ENCODE data around the gene PSTK. TPM values are rescaled to one million over a fixed set of nuclear protein-coding genes. Genes with fewer than 3 reads are reported as not detected.
A peak's percentile ranks its signal among the peaks of the same experiment; 100 is the strongest.

PSTK gene
- total and polyA plus RNA-seq, 9 of the 15 experiments (the other 6 are each of a cell fraction or from before 2014, with no cell fraction given), result 13.2 to 49.7 (median 18.9) TPM

DNA sequence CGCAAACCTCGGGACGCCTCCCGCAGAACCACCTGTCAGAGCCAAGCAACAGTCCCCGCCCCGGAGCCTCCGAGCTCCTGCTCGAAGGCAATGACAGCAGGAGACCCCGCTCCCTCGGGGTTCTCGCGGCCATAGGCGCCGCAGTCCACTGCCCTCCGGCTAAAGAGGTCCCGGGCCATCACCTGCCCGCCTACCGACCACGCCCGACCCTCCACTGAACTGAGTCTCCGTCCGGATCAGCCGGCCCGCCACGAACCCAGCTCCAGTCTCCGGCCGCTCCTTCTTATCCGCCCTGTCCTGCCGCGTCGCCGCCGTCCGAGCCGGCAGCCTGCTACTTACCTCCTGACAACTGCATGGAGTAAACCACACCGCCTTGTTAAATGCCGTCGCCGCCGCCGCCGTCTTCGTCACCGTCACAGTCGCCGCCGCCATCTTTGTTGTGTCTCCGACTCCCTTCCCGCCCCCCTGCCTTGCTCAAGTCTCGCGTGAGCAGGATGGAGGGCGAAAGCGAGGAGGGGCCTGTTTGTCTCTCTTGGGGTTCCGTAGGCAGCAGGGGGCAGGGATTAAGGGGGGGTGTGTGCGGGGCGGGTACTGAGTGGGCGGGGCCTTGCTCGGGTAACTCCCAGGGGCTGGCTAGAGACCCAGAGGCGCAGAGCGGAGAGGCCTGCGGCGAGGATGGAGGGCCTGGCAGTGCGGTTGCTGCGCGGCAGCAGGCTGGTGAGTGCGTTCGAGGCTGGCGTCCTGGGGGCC, 28.3 kb downstream of the PSTK start, which contains the start of the genes ACADSB and IKZF5 (continued):
- TF ChIP-seq RBFOX2 (IDR thresholded peaks at IDR 0.05; ENCODE audit: low read depth, low read length) (peak; percentile 94), ETV6 (IDR thresholded peaks at IDR 0.05; ENCODE audit: borderline replicate concordance in 1 of 2, low read depth in 2 of 2, low read length in 1 of 2) (no peak), ETV6 (CRISPR knock-in tag; IDR thresholded peaks at IDR 0.05; ENCODE audit: borderline replicate concordance) (no peak), STAG1 (CRISPR knock-in tag; IDR thresholded peaks at IDR 0.05; ENCODE audit: borderline replicate concordance) (no peak), HDAC1 (IDR thresholded peaks at IDR 0.05) (peak in 1 of 2 experiments; percentile 60; a peak in 2 of 4 replicates), MXI1 (IDR thresholded peaks at IDR 0.05; ENCODE audit: low read depth, low read length) (no peak), ZNF551 (CRISPR knock-in tag; IDR thresholded peaks at IDR 0.05) (no peak), SMC3 (conservative IDR thresholded peaks at IDR 0.05; ENCODE audit: insufficient read depth, low read depth, low read length) (no peak), TBL1XR1 (IDR thresholded peaks at IDR 0.05; ENCODE audit: low read length in 2 of 2) (0 out of 4 replicates have a peak, but pooled peaks of 1 of the 2 experiments have one; percentile 47), ZNF780A (CRISPR knock-in tag; IDR thresholded peaks at IDR 0.05) (no peak), ZNF764 (CRISPR knock-in tag; IDR thresholded peaks at IDR 0.05; ENCODE audit: low read depth) (no peak), SAP30 (IDR thresholded peaks at IDR 0.05; ENCODE audit: borderline replicate concordance, insufficient read depth, low read depth, low read length, poor library complexity, severe bottlenecking) (peak; percentile 12), EP400 (IDR thresholded peaks at IDR 0.05) (peak; percentile 69; the same call in 1 of the 2 replicates), CBFA2T2 (conservative IDR thresholded peaks at IDR 0.05) (no peak), BRCA1 (IDR thresholded peaks at IDR 0.05) (no peak), BRCA1 (CRISPR knock-in tag; IDR thresholded peaks at IDR 0.05) (no peak), MTA1 (IDR thresholded peaks at IDR 0.05; ENCODE audit: borderline replicate concordance) (peak; percentile 40; the same call in 1 of the 2 replicates), GABPB1 (CRISPR knock-in tag; IDR thresholded peaks at IDR 0.05) (peak; percentile 61), ZNF79 (CRISPR knock-in tag; IDR thresholded peaks at IDR 0.05; ENCODE audit: low read depth) (no peak), GTF2F1 (IDR thresholded peaks at IDR 0.05; ENCODE audit: low read depth, low read length) (no peak), CCNT2 (IDR thresholded peaks at IDR 0.05; ENCODE audit: borderline replicate concordance, extremely low read depth, insufficient read length, low read depth, low read length) (peak; percentile 23), ZSCAN29 (IDR thresholded peaks at IDR 0.05) (no peak), FUS (optimal IDR thresholded peaks at IDR 0.05; ENCODE audit: low read depth, low read length) (no peak), DDX20 (tag; IDR thresholded peaks at IDR 0.05; ENCODE audit: low read depth) (no peak), MIER1 (IDR thresholded peaks at IDR 0.05; ENCODE audit: low read depth) (no peak), PHTF2 (CRISPR knock-in tag; IDR thresholded peaks at IDR 0.05) (no peak), ETV5 (CRISPR knock-in tag; IDR thresholded peaks at IDR 0.05; ENCODE audit: low read depth) (no peak)
- TF ChIP-seq, protein P1, sequence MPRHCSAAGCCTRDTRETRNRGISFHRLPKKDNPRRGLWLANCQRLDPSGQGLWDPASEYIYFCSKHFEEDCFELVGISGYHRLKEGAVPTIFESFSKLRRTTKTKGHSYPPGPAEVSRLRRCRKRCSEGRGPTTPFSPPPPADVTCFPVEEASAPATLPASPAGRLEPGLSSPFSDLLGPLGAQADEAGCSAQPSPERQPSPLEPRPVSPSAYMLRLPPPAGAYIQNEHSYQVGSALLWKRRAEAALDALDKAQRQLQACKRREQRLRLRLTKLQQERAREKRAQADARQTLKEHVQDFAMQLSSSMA (CRISPR knock-in tag; IDR thresholded peaks at IDR 0.05), result peak; percentile 93
- TF ChIP-seq, protein P2, sequence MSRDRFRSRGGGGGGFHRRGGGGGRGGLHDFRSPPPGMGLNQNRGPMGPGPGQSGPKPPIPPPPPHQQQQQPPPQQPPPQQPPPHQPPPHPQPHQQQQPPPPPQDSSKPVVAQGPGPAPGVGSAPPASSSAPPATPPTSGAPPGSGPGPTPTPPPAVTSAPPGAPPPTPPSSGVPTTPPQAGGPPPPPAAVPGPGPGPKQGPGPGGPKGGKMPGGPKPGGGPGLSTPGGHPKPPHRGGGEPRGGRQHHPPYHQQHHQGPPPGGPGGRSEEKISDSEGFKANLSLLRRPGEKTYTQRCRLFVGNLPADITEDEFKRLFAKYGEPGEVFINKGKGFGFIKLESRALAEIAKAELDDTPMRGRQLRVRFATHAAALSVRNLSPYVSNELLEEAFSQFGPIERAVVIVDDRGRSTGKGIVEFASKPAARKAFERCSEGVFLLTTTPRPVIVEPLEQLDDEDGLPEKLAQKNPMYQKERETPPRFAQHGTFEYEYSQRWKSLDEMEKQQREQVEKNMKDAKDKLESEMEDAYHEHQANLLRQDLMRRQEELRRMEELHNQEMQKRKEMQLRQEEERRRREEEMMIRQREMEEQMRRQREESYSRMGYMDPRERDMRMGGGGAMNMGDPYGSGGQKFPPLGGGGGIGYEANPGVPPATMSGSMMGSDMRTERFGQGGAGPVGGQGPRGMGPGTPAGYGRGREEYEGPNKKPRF (IDR thresholded peaks at IDR 0.05; ENCODE audit: low read depth, low read length), result no peak

All from K562 (cell line).